Renal cortical epithelial cell (primary cell): ENCODE data around the gene CPNE9. TPM values are rescaled to one million over a fixed set of nuclear protein-coding genes. Genes with fewer than 3 reads are reported as not detected.
A peak's percentile ranks its signal among the peaks of the same experiment; 100 is the strongest.

ENCODE experiments used
- DNase-seq: peaks from one replicate; pipeline ENCODE4 v3.0.0-alpha.2; 2011; ENCODE audit warnings: low read depth
- total RNA-seq: library from RNA; depleted of rRNA; stranded (reverse); fragments of >200 nt; gene quantifications from 2 replicates; pipeline ENCODE4 v1.2.3, GENCODE V29; 2014

The CPNE9 gene
- total RNA-seq, 1 donor from 2014 or later, result not detected

GRCh38 chr3:9716801-9717555, 13.3 kb downstream of the CPNE9 start:
- no peak for DNase-seq

GRCh38 chr3:9717563-9717962, 13.9 kb downstream of the CPNE9 start:
- no peak for DNase-seq

GRCh38 chr3:9718118-9718517, 14.5 kb downstream of the CPNE9 start:
- no peak for DNase-seq

GRCh38 chr3:9721015-9721699, 17.5 kb downstream of the CPNE9 start:
- peak; percentile 11 for DNase-seq

GRCh38 chr3:9721700-9722060, 18.0 kb downstream of the CPNE9 start:
- DNase-seq, result no peak

- DNase-seq, result no peak
These were observed 22.3 kb downstream of the CPNE9 start for GRCh38 chr3:9725775-9726515.

- no peak for DNase-seq
These were observed 23.5 kb downstream of the CPNE9 start for GRCh38 chr3:9727041-9727595.

- no peak for DNase-seq
These were observed 24.1 kb downstream of the CPNE9 start for GRCh38 chr3:9727743-9728142.

- DNase-seq, result no peak
These were observed 25.8 kb downstream of the CPNE9 start for GRCh38 chr3:9729419-9729818.

- DNase-seq, result no peak
These were observed 27.1 kb downstream of the CPNE9 start for GRCh38 chr3:9730657-9731205.

- peak; percentile 91 for DNase-seq
These were observed 27.8 kb downstream of the CPNE9 start, which contains the start of gene BRPF1 for GRCh38 chr3:9731206-9732079. BRPF1 (plus strand) TSS chr3:9731735; CDS start chr3:9734141, 2,406 bp downstream.

- no peak for DNase-seq
These were observed 28.6 kb downstream of the CPNE9 start for GRCh38 chr3:9732080-9732739.

- DNase-seq, result peak; percentile 7
These were observed 29.1 kb downstream of the CPNE9 start for GRCh38 chr3:9732740-9733115.

- DNase-seq, result no peak
These were observed 33.2 kb downstream of the CPNE9 start for GRCh38 chr3:9736831-9737230.

- no peak for DNase-seq
These were observed 35.5 kb downstream of the CPNE9 start for GRCh38 chr3:9739181-9739580.

GRCh38 chr3:9742560-9742959, 38.9 kb downstream of the CPNE9 start:
- no peak for DNase-seq

- no peak for DNase-seq
These were observed 39.9 kb downstream of the CPNE9 start for GRCh38 chr3:9743548-9743947.

GRCh38 chr3:9744162-9744561, 40.5 kb downstream of the CPNE9 start:
- no peak for DNase-seq

- DNase-seq, result no peak
These were observed 41.9 kb downstream of the CPNE9 start for GRCh38 chr3:9745521-9745920.

- DNase-seq, result no peak
These were observed 42.7 kb downstream of the CPNE9 start for GRCh38 chr3:9746330-9746729.

- DNase-seq, result no peak
These were observed 43.6 kb downstream of the CPNE9 start for GRCh38 chr3:9747267-9747666.
